HG03354 (cell line): ENCODE results near the gene SPAG17.

ENCODE experiments used
- ATAC-seq: cut with Tn5 transposase; IDR thresholded peaks from one replicate; pipeline ENCODE4 v1.9.1; 2021; ENCODE audit warnings: mild to moderate bottlenecking; ENCODE audit not compliant: unreplicated experiment, poor library complexity, severe bottlenecking

Gene SPAG17

DNA sequence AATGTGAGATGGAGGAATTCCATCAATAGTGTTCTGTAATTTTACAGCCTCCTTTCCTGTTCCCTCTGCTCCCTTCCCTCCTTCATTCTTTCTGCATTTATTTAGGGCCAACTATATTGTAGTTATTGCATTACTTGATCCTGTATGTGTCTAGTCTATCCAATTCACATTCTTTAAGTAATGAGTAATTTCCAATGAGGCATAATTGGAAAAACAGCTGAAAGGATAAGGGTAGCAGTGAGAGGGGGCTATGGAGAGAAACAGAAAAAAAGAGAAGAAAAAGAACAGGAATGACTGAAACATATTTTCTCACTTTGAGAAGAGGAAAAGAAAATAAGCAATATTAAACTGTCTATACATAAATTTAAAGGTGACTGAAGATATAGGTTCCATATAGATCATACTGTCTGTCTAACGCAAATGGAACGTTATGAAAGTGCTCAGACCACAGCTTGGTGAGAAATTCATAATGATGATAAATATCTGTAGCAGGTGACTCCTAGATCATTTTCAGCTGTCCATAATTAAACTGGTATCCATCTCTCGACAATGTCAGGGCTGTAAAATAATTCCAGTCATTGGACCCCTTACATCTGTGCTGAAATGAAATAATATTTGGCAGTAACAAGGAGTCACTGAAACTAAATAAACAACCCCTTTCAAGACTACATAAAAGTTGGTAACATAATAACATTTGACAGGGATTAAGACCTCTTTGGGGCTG is 61.8 kb downstream of the SPAG17 start:
- no peak for ATAC-seq

DNA sequence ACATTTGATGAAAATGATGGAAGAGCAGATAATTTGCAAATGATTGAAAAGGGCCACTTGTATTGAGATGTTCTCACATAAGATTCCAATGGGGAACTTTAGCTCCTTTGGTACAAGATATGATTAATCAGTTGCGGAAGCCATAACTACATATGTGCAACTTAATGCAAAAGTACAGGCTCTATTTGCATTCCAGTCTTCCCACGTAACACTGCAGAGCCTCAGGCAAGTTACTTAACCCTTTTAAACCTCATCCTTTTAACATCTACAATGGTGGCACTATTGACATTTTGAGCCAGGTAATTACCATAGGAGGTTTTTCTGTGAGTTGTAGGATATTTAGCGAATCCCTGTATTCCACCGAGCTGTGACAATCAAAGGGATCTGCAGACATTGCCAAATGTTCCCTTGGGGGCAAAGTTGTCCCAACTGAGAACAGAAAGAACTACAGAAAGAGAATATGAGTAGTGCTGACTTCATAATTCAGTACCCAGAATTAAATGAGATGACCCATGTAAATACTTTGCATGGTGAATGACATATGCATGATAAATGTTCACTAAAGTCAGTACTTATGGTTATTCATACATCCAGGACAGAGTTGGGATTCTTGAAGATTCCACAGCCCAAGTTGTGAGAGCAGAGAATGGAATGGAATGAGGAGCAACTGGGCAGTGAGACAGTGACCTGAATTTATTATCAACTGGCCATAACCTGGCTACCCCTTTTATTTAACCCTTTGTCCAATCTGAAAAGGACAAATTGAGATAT is 62.6 kb downstream of the SPAG17 start:
- no peak for ATAC-seq

DNA sequence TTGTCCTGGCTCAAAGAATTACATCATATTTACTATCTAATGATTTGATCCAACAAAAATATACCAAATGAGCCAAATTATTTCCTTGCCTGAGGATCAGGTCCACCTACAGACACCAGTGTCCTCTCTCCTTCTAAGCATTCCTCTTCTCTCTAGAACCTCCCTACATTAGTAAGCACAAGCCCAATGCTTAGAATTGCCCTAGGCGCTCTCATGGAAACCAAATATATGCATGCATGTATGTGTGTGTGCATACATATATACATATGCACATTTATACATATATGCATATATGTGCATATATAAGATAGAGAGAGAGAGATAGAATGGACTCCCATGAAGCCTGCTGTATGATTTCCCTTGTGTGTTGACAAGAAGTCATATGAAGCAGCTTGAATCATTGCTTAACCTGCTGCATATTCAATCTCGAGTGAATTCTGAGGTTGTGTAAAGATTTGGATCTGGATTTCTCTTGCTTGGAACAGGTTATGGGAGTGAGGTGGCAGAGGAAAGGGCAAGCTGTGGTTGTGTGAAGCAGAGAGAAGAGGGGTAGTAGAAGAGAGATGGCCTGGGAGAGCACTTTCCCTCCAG is 66.1 kb downstream of the SPAG17 start:
- no peak for ATAC-seq

DNA sequence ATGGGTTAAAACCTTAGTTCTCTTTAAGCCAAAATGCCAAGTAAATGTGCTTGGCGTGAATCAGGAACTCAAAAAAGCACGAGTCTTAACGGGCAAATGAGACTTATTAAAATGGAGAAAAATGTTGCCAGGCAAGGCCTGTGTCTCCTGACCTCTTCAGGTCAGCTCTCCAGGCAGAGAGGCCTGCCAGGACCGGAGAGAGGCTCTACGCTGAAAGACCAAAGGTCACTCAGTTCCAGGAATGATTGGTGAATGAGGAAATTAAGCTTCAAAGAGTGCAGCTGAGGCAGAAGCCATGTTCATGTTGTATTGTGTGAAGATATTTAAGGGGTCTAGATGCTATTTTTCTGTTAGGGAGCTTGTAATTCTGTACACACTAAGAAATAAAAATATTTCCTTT is 66.6 kb downstream of the SPAG17 start:
- no peak for ATAC-seq

DNA sequence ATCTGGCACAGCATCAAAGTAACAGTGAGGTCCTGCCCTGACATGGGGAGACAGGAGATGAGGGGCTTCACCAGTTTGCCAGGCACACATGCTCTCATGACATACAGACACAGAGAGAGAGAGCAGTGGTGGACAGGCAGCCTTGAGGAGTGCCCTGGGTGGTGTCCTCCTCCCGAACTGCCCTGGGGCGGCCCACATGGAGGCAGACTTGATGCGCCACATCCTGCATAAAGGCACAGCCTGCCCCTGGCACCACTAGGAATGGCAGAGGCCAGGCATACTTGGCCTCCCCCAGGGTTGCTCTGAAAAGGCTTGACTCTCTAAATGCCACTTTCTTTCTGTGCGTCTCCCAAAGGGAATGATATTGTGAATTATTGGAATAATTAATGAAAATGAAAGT is 67.5 kb downstream of the SPAG17 start:
- no peak for ATAC-seq

DNA sequence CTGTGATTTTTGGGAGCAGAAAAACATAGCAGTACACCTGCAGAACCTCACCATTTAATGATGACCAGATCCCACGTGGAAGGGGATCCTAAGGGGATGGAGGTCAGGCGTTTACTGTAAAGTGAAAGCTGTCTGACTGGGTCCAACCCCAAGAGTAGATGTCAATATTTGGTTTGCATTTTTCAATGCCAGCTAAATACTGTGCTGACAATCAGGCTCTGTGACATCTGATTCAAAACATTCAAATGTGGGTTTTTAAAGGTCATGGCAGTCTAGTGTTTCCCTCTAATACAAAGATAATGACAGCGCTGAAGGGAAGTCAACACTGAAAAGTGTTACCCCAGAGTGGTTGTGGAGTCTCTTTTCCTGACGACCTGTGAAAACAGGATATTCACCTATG is 68.1 kb downstream of the SPAG17 start:
- ATAC-seq: no peak

DNA sequence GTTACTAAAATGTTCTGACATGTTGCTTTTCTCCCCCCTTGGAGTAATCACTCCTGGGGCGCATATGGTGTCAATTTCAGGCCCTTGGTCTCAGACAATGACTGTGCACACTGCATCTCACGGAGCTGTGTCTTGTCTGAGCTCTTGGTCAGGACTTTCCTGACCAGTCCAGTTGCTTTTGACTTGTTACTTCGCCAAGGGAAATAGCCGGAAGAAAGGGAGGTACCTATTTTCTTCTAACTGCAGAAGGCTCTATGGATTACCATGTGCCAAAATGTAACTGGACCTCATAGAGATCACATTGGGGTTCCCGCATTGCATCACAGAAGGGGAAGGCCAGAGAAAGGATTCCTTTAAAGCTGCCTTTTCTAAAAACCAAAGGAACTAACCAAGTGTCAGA is 68.6 kb downstream of the SPAG17 start:
- no peak for ATAC-seq

DNA sequence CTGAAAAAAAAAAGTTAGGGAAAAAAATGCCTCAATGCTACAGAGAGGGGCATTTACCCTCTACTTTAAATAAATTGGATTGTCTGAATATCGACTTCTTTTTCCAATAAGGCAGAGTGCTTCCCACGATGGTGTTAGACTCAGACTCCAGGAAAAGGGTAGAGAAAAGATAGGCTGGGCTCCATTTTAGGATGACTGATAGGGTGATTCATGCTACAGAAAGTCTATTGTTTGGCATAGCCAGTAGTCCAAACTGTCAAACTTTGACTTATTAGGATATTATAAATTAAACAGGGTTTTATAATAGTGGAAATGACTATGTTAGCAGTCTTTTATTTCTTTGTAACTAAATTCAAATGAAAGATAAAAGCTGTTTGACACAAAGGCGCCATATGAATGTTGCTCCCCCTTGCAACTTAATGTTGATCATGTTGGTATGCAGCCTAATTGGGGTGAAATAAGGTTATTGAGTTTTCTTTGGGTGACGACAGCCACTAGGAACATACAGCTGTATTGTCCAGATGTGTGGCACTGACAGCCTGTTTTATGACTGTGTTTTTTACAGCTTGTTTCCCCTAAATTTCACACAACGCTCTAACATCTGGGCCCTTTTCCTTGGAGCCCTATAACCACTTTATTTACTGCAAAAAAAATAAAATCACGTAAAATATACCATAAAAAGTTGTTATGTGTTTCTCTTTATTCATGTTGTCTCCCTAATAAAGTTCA is 69.3 kb downstream of the SPAG17 start:
- no peak for ATAC-seq

DNA sequence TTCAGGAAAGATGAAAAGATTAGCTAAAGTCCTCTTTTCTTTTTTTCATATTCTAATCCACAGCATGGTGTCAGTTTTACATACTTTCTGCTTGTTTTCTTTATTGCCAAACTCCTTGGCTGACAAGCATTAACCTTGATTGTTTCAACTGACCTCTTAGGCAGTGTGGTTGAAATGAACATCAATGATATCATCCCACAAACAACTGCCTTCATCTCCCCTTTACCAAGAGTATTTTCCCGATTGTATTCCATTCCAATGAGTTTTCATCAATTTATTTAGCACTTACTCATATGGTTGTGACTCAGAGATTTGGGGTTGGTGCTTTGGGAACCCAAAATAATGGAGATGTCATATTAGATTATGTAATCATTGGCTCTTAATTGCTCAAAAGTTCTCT is 71.8 kb downstream of the SPAG17 start:
- ATAC-seq: no peak

DNA sequence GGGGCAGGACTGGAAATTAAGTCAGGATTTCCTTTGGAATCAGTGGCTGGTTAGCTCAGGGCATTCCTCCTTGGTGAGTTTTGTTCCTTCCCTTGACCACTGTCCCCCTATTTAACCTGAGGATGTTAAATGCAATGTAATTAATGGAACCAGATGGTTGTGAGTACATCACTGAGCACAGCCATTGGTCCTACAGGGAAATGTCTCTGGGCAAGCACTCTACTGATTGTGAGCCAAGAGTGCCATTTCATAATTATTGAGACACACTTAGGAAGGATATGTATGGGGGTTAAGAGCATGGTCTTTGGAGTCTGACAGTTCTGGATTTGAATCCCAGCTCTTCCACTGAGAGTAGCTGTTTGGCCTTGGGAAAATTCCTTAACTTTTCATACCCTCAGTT is 74.4 kb downstream of the SPAG17 start:
- ATAC-seq: no peak

DNA sequence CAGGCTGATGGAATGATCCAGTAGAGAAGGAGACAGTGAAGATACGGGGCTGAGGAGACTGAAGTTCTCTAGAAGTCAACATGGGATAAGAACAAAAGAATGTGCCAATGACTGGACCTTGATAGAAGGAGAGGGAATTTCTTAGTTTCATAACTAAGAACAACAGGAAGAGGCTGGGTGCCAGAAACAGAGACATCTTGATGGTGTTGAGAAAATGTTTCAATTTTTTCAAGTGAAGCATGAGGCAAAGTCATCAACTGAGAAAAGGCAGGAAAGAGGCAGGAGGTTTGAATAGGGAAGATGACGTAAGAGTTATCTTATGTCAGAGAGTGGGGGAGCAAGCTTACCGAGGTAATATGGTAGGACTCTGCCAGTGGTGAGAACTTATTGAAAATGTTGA is 80.1 kb downstream of the SPAG17 start:
- ATAC-seq: no peak

DNA sequence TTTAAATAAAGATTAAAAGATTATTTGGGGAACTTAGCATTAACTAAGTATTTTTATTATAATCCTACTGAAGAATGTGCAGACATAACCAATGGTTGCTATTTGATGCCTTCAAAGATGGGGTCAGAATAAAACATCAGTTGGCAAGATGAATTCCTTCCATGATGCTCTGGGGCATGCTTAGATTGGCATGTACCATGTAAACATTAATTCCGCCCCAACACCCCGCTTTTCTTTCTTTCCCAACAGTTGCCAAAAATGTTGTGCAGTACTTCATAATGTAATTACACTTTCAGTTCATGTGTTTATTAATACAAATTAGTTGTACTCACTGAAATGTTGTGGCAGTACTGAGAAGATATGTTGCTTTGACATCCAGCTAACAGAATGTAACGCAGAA is 82.6 kb downstream of the SPAG17 start:
- no peak for ATAC-seq

DNA sequence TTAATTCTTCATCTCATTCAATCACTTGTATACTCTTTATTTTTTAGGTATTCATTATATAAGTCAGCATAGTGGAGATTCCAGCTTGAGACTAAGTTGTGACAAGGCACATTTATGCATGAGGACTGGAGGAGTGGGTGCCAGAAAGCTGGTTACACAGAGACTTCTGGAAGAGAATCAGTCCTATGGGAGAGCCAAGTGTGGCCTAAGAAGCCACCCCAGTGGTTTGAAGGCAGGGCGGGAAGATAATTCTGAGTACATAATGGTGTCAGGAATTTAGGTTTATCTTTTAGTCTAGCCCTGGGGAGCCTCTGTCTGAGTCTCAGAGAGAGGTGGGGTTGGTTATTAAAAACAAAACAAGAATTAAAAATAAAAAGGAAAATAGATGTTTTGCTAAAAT is 83.0 kb downstream of the SPAG17 start:
- ATAC-seq: no peak

DNA sequence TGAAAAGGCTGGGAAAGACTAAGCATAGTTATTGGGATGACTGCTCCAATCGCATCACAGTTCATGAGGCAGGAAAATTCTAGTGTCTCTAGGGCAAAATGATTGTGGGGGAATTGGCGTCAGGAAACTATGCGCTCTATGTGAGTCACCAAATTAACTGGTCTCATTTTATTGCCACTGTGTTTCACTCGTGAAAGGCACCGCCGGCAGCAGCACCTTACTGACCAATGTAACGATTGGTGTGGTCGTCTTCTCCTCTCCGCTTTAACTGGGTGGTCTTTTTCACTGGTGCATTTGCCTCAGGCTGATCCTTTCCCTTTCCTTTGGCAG is 83.5 kb downstream of the SPAG17 start:
- no peak for ATAC-seq

DNA sequence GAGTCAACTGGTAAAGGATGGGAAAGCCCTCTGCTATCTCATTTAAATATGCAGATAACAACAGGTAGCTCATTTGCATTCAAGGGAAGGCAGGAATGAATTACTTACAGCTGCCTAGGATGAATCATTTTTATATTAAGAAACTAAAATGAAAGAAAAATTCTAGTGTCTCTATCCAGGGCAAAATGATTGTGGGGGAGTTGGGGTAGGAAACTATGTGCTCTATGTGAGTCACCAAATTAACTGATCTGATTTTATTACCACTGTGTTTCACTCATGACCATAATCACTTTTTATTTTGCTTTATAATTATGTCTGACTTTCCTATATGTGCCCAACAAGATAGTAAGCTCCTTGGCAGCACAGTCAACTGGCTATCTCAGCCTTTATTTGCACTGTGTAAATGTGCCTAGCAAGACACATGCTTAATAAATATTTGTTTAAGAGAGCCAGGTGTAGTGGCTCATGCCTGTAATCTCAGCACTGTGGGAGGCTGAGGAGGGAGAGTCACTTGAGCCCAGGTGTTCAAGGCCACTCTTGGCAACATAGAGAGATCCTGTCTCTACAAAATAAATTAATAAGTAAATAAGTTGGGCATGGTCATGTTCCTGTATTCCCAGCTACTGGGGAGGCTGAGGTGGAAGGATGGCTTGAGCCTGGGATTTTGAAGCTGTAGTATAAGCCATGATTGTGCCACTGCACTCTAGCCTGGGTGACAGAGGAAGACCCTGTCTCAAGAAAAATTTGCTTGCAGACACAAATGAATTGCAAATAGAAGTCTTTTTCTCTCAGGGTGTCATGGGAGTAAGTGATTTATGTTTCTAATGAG is 84.1 kb downstream of the SPAG17 start:
- ATAC-seq: no peak

DNA sequence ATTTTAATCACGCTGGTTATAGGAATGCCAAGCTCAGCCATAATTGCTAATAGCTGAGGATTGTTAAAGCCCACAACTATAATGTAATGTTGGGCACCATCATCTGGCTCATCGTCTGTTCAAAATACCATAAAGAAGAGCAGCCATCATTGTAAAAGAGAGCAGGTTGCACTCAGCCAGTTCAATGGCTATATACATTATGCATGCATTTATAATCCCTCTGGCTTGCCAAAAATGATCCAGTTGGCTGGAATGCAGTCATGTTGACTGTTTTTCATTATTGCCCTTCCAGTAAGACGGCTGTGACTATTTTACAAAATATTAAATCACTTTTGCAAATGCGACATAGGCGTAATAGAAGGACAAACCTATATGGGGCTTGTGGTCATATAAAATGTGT is 85.3 kb downstream of the SPAG17 start:
- no peak for ATAC-seq

DNA sequence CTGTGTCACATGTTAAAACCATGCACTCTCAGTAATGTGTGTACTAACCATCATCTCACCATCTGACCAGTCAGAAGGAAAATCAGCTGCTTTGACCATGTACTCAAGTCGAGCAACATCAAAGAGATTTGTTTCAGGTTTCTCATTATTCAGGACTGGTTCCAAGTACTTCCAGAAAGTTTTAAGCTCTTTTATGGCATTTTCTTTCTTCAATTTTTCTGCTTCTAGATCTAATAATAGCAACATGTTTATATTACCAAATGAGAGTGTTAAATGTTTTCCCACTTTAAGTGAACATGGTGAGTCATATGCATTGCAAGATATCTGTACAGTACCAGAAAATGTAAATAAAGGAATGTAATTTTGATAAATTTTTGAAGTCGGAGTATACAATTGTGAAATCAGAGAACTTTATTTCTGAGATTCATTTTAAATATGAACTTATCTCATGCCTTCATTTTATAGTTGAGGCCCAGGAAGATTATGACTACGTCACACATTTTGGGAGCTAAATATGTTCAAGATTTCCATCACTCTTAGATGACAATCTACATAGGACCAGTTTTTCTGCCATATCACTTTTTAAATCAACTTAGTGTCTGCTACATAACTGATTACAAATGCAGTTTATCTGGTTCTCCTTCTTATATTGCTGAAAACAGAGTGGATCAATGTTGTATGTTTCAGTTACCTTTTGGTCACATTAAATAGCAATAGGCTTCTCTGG is 87.2 kb downstream of the SPAG17 start:
- ATAC-seq: no peak

DNA sequence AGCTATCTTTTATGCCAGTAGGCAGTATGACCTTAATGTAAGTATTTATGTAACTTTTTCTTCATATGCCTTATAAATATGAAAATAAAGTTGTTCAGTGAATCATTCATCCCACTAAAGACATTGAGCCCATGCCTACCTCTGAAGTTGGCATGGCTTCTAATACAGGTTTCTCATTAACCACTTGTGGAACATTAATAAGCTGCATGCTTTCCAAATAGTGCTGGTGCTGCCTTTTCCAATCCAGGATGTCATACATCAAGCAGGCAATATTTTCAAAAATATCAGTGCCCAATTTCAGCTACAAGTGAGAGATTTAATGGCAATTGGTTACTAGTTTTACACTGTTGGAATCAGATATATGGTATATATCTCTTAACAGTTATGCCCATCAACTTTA is 92.0 kb downstream of the SPAG17 start:
- ATAC-seq: no peak

DNA sequence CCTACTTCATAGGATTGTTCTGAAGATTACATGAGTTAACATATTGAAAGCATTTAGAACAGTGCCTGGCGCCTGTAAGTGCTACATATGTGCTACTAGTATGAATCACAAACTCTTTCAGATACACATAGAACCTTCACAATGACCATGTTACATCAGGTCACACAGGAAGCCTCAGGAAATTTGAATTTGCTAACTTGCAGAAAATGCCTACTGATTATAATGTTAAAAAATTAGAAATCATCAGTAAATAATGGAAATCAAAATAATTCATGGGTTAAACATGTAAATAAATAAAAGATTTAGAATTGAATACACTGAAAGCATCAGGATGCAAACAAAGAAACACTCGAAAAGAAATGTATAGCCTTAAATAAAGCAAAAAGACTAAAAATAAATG is 94.9 kb downstream of the SPAG17 start:
- no peak for ATAC-seq
